Stimulated activated CD8-positive, alpha-beta memory T cell treated with anti-CD3 and anti-CD28 coated beads, Interleukin-12 subunit alpha, Interleukin-12 subunit beta, amount 100 ng/mL, for 4 hours (primary cell): ENCODE measurements around the gene ASB14.
"Not testable (repeated sequence)": the region's sequence is repeated elsewhere in the genome, so short reads cannot be mapped to it uniquely, and the experiment has no call there.

Experiments used
- DNase-seq: peaks from one replicate; pipeline ENCODE4 v3.0.0-alpha.2; 2020; ENCODE audit warnings: low read depth

Gene ASB14

GRCh38 chr3:57292159-57292896, at the start of gene ASB14:
ASB14 (minus strand) TSS chr3:57292685; CDS start chr3:57292033, 652 bp downstream.
- no peak for DNase-seq

- DNase-seq: not testable (repeated sequence)
Observed at GRCh38 chr3:57339071-57339642, 46.7 kb upstream of the ASB14 start.

GRCh38 chr3:57338272-57339070, 46.0 kb upstream of the ASB14 start:
- DNase-seq: not testable (repeated sequence)

- no peak for DNase-seq
Observed at GRCh38 chr3:57335283-57335938, 42.9 kb upstream of the ASB14 start.

GRCh38 chr3:57331078-57331610, 38.7 kb upstream of the ASB14 start:
- DNase-seq: no peak

GRCh38 chr3:57326498-57326897, 34.0 kb upstream of the ASB14 start:
- not testable (repeated sequence) for DNase-seq

- DNase-seq: no peak
Observed at GRCh38 chr3:57314204-57314603, 21.7 kb upstream of the ASB14 start.

GRCh38 chr3:57309769-57310360, 17.4 kb upstream of the ASB14 start:
- no peak for DNase-seq

- not testable (repeated sequence) for DNase-seq
Observed at GRCh38 chr3:57303520-57303919, 11.0 kb upstream of the ASB14 start.

- no peak for DNase-seq
Observed at GRCh38 chr3:57298041-57298440, 5.6 kb upstream of the ASB14 start.

GRCh38 chr3:57292897-57293526, 527 bp upstream of the ASB14 start:
- DNase-seq: no peak

GRCh38 chr3:57288403-57288802, 4.1 kb downstream of the ASB14 start:
- no peak for DNase-seq

GRCh38 chr3:57287205-57287604, 5.3 kb downstream of the ASB14 start:
- no peak for DNase-seq

GRCh38 chr3:57283334-57283733, 9.2 kb downstream of the ASB14 start:
- DNase-seq: no peak

- no peak for DNase-seq
Observed at GRCh38 chr3:57281715-57282114, 10.8 kb downstream of the ASB14 start.

- no peak for DNase-seq
Observed at GRCh38 chr3:57279685-57280084, 12.8 kb downstream of the ASB14 start.

- DNase-seq: no peak
Observed at GRCh38 chr3:57278237-57278636, 14.2 kb downstream of the ASB14 start.

- no peak for DNase-seq
Observed at GRCh38 chr3:57275393-57275792, 17.1 kb downstream of the ASB14 start.

- DNase-seq: no peak
Observed at GRCh38 chr3:57274845-57275244, 17.6 kb downstream of the ASB14 start.

- no peak for DNase-seq
Observed at GRCh38 chr3:57268416-57268815, 24.1 kb downstream of the ASB14 start.

- no peak for DNase-seq
Observed at GRCh38 chr3:57261929-57262328, 30.6 kb downstream of the ASB14 start.
